Glutamatergic neuron (in vitro differentiated cells): ENCODE results near the gene EIF2S3. TPM values are rescaled to one million over a fixed set of nuclear protein-coding genes. Genes with fewer than 3 reads are reported as not detected.
A peak's percentile ranks its signal among the peaks of the same experiment; 100 is the strongest.
"Not testable (repeated sequence)": the region's sequence is repeated elsewhere in the genome, so short reads cannot be mapped to it uniquely, and the experiment has no call there.

Experiments
- DNase-seq: peaks from one replicate; pipeline ENCODE4 v3.0.0; 2022
- H3K27ac Mint-ChIP-seq: one replicate; pipeline ENCODE4 v1.8.0; 2020; ENCODE audit warnings: mild to moderate bottlenecking, mixed read lengths, inconsistent platforms; ENCODE audit not compliant: unreplicated experiment
- H3K27me3 Mint-ChIP-seq: one replicate; pipeline ENCODE4 v1.8.0; 2020; ENCODE audit warnings: mild to moderate bottlenecking, moderate library complexity, mixed read lengths, inconsistent platforms; ENCODE audit not compliant: unreplicated experiment
- H3K36me3 Mint-ChIP-seq: one replicate; pipeline ENCODE4 v1.8.0; 2020; ENCODE audit warnings: mild to moderate bottlenecking, mixed read lengths, inconsistent platforms; ENCODE audit not compliant: unreplicated experiment
- H3K4me1 Mint-ChIP-seq: one replicate; pipeline ENCODE4 v1.8.0; 2020; ENCODE audit warnings: mild to moderate bottlenecking, low read depth, mixed read lengths, inconsistent platforms; ENCODE audit not compliant: unreplicated experiment
- H3K4me3 Mint-ChIP-seq: one replicate; pipeline ENCODE4 v1.8.0; 2020; ENCODE audit warnings: mild to moderate bottlenecking, mixed read lengths, inconsistent platforms; ENCODE audit not compliant: unreplicated experiment
- H3K9me3 Mint-ChIP-seq: one replicate; pipeline ENCODE4 v1.8.0; 2020; ENCODE audit warnings: mild to moderate bottlenecking, moderate library complexity, mixed read lengths, inconsistent platforms; ENCODE audit not compliant: unreplicated experiment
- total RNA-seq: library from RNA; stranded (reverse); fragmentation: NEBNext Ultra II Directional; extraction: Animal tissue kit (Norgen Biotek cat#: 25700); gene quantifications from one replicate; pipeline ENCODE4 v1.2.1, GENCODE V29; 2021; ENCODE audit not compliant: unreplicated experiment
- TF ChIP-seq, protein P1 (sequence below): fragments of 200-600 bp; sonication (generic); IDR thresholded peaks from one replicate; pipeline ENCODE4 v1.5.0; 2021; ENCODE audit not compliant: partially characterized antibody, unreplicated experiment

EIF2S3 gene
- total RNA-seq, 1 donor from 2014 or later: 134 TPM

DNA sequence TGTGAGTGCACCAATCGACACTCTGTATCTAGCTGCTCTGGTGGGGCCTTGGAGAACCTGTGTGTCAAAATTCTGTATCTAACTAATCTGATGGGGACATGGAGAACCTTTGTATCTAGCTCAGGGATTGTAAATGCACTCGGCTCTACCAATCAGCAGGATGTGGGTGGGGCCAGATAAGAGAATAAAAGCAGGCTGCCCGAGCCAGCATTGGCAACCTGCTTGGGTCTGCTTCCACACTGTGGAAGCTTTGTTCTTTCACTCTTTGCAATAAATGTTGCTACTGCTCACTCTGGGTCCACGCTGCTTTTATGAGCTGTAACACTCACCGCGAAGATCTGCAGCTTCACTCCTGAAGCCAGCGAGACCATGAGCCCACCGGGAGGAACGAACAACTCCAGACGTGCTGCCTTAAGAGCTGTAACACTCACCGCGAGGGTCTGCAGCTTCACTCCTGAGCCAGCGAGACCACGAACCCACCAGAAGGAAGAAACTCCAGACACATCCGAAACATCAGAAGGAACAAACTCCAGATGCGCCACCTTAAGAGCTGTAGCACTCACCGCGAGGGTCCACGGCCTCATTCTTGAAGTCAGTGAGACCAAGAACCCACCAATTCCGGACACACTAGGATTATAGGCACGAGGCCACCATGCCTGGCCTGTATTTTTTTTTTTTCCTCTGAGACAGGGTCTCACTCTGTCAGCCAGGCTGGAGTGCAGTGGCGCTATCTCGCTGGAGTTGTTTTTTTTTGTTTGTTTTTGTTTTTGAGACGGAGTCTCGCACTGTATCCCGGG, 4.0 kb upstream of the EIF2S3 start:
- not testable (repeated sequence) for DNase-seq, H3K9me3 Mint-ChIP-seq, H3K36me3 Mint-ChIP-seq, H3K4me1 Mint-ChIP-seq, H3K27ac Mint-ChIP-seq, H3K4me3 Mint-ChIP-seq, H3K27me3 Mint-ChIP-seq

DNA sequence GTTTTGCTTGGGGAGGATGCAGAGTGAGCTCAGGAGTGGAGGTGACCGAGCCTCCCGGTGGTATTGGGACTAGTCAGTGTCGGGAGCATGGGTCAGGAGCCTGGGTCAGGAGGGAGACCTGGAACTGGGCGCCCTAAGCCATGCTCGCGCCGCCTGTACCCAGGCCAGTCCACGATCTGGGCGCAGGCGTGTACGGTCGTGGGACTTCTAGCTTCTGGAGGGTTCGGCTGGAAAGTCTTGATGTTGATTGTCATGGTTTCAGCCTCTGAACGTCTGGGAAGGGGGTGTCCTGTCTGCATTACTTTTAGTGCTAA, 244 bp downstream of the EIF2S3 start:
- DNase-seq: no peak
- Mint-ChIP-seq H3K27me3 (no peaks in the 10 kb centered on the region), H3K4me1 (peaks cover 2% of the 10 kb centered on the region), H3K36me3 (no peaks in the 10 kb centered on the region), H3K27ac (peak overlapping the region; percentile 98), H3K9me3 (no peaks in the 10 kb centered on the region), H3K4me3 (no peak overlapping the region)
- TF ChIP-seq, protein P1, sequence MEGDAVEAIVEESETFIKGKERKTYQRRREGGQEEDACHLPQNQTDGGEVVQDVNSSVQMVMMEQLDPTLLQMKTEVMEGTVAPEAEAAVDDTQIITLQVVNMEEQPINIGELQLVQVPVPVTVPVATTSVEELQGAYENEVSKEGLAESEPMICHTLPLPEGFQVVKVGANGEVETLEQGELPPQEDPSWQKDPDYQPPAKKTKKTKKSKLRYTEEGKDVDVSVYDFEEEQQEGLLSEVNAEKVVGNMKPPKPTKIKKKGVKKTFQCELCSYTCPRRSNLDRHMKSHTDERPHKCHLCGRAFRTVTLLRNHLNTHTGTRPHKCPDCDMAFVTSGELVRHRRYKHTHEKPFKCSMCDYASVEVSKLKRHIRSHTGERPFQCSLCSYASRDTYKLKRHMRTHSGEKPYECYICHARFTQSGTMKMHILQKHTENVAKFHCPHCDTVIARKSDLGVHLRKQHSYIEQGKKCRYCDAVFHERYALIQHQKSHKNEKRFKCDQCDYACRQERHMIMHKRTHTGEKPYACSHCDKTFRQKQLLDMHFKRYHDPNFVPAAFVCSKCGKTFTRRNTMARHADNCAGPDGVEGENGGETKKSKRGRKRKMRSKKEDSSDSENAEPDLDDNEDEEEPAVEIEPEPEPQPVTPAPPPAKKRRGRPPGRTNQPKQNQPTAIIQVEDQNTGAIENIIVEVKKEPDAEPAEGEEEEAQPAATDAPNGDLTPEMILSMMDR: no peak

DNA sequence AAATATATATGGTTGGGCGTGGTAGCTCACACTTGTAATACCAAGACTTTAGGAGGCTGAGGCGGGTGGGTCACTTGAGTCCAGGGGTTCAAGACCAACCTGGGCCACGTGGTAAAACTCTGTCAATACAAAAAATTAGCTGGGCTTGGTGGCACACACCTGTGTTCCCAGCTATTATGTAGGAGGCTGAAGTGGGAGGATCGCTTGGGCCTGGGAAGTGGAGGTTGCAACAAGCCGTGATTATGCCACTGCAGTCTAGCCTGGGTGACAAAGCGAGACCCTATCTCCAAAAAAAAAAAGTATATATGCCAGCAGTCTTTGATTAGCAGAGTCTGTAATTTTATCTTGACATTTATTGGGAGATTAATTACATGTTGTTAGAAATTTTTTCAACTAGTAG, 8.7 kb downstream of the EIF2S3 start:
- no peak for DNase-seq
- no peak overlapping the region for H3K4me3 Mint-ChIP-seq
- H3K27me3 Mint-ChIP-seq: no peaks in the 10 kb centered on the region
- H3K4me1 Mint-ChIP-seq: no peaks in the 10 kb centered on the region
- H3K27ac Mint-ChIP-seq: no peak overlapping the region
- H3K9me3 Mint-ChIP-seq: no peaks in the 10 kb centered on the region
- no peaks in the 10 kb centered on the region for H3K36me3 Mint-ChIP-seq
- TF ChIP-seq, protein P1: no peak

DNA sequence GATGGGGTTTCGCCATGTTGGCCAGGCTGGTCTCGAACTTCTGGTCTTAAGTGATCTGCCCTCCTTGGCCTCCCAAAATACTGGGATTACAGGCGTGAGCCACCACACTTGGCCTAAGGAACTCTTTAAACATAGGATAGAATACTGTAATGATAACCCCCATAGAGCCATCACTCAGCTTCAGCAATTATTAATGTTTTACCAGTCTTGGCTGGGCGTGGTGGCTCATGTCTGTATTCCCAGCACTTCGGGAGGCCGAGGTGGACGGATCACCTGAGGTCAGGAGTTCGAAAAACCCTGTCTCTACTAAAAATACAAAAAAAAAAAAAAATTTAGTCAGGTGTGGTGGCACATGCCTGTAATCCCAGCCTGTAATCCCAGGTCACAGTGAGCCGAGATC, 15.1 kb downstream of the EIF2S3 start:
- Mint-ChIP-seq H3K4me1 (no peaks in the 10 kb centered on the region), H3K4me3 (no peak overlapping the region), H3K27ac (no peak overlapping the region), H3K9me3 (no peaks in the 10 kb centered on the region), H3K27me3 (no peaks in the 10 kb centered on the region), H3K36me3 (no peaks in the 10 kb centered on the region)
- no peak for DNase-seq
- TF ChIP-seq, protein P1: no peak

DNA sequence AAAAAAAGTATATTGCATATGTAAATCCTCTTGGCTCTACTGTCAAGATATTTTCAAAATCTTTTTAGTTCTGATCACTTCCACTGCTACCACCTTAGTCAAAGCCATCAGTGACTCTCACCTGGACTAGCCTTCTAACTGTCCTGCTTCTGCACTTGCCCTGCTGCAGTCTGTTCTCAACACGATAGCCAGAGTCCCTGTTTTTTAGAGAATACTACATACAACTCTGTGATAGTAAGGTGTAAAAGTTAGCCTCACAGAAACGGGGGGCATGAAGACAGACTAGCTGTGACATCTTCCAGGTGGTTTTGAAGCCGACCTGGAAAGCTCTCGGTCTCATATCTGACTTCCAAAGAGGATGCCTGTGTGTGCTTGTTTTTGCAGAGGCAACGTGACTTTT, 24.7 kb downstream of the EIF2S3 start:
- no peak for DNase-seq
- Mint-ChIP-seq H3K9me3 (no peaks in the 10 kb centered on the region), H3K4me3 (no peak overlapping the region), H3K27me3 (no peaks in the 10 kb centered on the region), H3K27ac (no peak overlapping the region), H3K36me3 (no peaks in the 10 kb centered on the region), H3K4me1 (no peaks in the 10 kb centered on the region)
- TF ChIP-seq, protein P1: no peak

DNA sequence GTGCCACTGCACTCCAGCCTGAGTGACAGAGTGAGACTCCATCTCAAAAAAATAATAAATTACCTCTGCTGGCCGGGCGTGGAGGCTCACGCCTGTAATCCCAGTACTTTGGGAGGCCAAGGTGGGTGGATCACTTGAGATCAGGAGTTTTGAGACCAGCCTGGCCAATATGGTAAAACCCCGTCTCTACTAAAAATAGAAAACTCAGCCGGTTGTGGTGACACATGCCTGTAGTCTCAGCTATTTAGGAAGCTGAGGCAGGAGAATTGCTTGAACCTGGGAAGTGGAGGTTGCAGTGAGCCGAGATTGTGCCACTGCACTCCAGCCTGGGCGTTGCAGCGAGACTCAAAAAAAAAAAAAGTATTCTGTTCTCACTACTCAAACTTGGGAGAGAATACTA, 25.5 kb downstream of the EIF2S3 start:
- not testable (repeated sequence) for H3K36me3 Mint-ChIP-seq, H3K4me1 Mint-ChIP-seq, H3K27ac Mint-ChIP-seq, H3K9me3 Mint-ChIP-seq, H3K27me3 Mint-ChIP-seq, DNase-seq, H3K4me3 Mint-ChIP-seq
